ENCODE results near the gene PGAP6. TPM values are rescaled to one million over a fixed set of nuclear protein-coding genes. Genes with fewer than 3 reads are reported as not detected.
A peak's percentile ranks its signal among the peaks of the same experiment; 100 is the strongest.
"Not testable (repeated sequence)": the region's sequence is repeated elsewhere in the genome, so short reads cannot be mapped to it uniquely, and the experiment has no call there.

Gene PGAP6
- total RNA-seq, 2 donors from 2014 or later, result 83.8 to 113 TPM

- Histone ChIP-seq H3K4me1 (peaks cover 23% of the 10 kb centered on the region), H3K27me3 (no peaks in the 10 kb centered on the region), H3K36me3 (replicated peaks in 1 of 2; ENCODE audit: insufficient read depth in 1 of 2, low read depth in 2 of 2) (peaks cover 2 to 6% of the 10 kb centered on the region in 2 donors), H3K4me3 (no peak overlapping the region), H3K9me3 (no peaks in the 10 kb centered on the region), H3K27ac (no peak overlapping the region)
- TF ChIP-seq CTCF (IDR thresholded peaks at IDR 0.05) (no peak), POLR2A (IDR thresholded peaks at IDR 0.05) (no peak)
- ATAC-seq (no peak), DNase-seq (peak in 1 of 4 donors; percentile 37)
- 57 to 62% methylated on average over 17 to 18 of the region's 19 CpGs for WGBS, 2 donors
- intact Hi-C loops (cut with DNase I), result loop anchor here (5.0 kb wide), 1 partner anchor 258 kb away; no protein-coding TSS in a partner anchor
Observed at GRCh38 chr16:364595-365491, 16.9 kb downstream of the PGAP6 start.

GRCh38 chr16:363766-364490 lies 17.9 kb downstream of the PGAP6 start:
- H3K9me3 ChIP-seq, result no peaks in the 10 kb centered on the region
- no peak overlapping the region for H3K4me3 ChIP-seq
- peaks cover 15% of the 10 kb centered on the region for H3K4me1 ChIP-seq
- H3K27ac ChIP-seq, result no peak overlapping the region
- intact Hi-C loops (cut with DNase I), result loop anchor here (5.0 kb wide), 1 partner anchor 257 kb away; no protein-coding TSS in a partner anchor
- H3K36me3 ChIP-seq (replicated peaks in 1 of 2; ENCODE audit: insufficient read depth in 1 of 2, low read depth in 2 of 2), result peaks cover 2 to 6% of the 10 kb centered on the region in 2 donors
- no peaks in the 10 kb centered on the region for H3K27me3 ChIP-seq
- DNase-seq (no peak), ATAC-seq (no peak)
- 41 to 46% methylated on average over 8 to 18 of the region's 24 CpGs for WGBS, 2 donors
- TF ChIP-seq POLR2A (IDR thresholded peaks at IDR 0.05), result no peak

GRCh38 chr16:363110-363765 lies 18.5 kb downstream of the PGAP6 start:
- Histone ChIP-seq H3K27ac (no peak overlapping the region), H3K27me3 (no peaks in the 10 kb centered on the region), H3K4me1 (peaks cover 15% of the 10 kb centered on the region), H3K36me3 (replicated peaks in 1 of 2; ENCODE audit: insufficient read depth in 1 of 2, low read depth in 2 of 2) (peaks cover 2 to 3% of the 10 kb centered on the region in 2 donors), H3K9me3 (no peaks in the 10 kb centered on the region), H3K4me3 (no peak overlapping the region)
- no peak for TF ChIP-seq CTCF (IDR thresholded peaks at IDR 0.05)
- no peak for TF ChIP-seq POLR2A (IDR thresholded peaks at IDR 0.05)
- 58 to 64% methylated on average over 4 to 20 of the region's 20 CpGs for WGBS, 2 donors
- ATAC-seq (no peak), DNase-seq (no peak)
- intact Hi-C loops (cut with DNase I), result loop anchor here (5.0 kb wide), 1 partner anchor 256 kb away; no protein-coding TSS in a partner anchor

GRCh38 chr16:362702-362999 lies 19.1 kb downstream of the PGAP6 start:
- not testable (repeated sequence) for DNase-seq; ATAC-seq; H3K36me3 ChIP-seq (replicated peaks in 1 of 2; ENCODE audit: insufficient read depth in 1 of 2, low read depth in 2 of 2); H3K9me3 ChIP-seq; H3K4me3 ChIP-seq; H3K27me3 ChIP-seq; H3K27ac ChIP-seq
- 52% methylated on average over 7 of the region's 24 CpGs; no CpG with 5 or more reads in 1 of the 2 donors for WGBS, 2 donors
- intact Hi-C loops (cut with DNase I), result loop anchor here (5.0 kb wide), 1 partner anchor 255 kb away; no protein-coding TSS in a partner anchor
- peaks cover 15% of the 10 kb centered on the region for H3K4me1 ChIP-seq

GRCh38 chr16:361872-362701 lies 19.7 kb downstream of the PGAP6 start:
- ATAC-seq, result peak; percentile 95
- intact Hi-C loops (cut with DNase I), result loop anchor here (5.0 kb wide), 1 partner anchor 255 kb away; no protein-coding TSS in a partner anchor
- H3K9me3 ChIP-seq, result no peaks in the 10 kb centered on the region
- H3K4me3 ChIP-seq, result no peak overlapping the region
- TF ChIP-seq POLR2A (IDR thresholded peaks at IDR 0.05) (no peak), CTCF (IDR thresholded peaks at IDR 0.05) (peak; percentile 76 to 94 (median 89))
- WGBS, 2 donors, result 0 to 10% methylated on average over 10 to 29 of the region's 30 CpGs
- peak; percentile 83 to 87 (median 85) for DNase-seq
- H3K36me3 ChIP-seq (replicated peaks in 1 of 2; ENCODE audit: insufficient read depth in 1 of 2, low read depth in 2 of 2), result no peaks in the 10 kb centered on the region
- no peaks in the 10 kb centered on the region for H3K27me3 ChIP-seq
- no peak overlapping the region for H3K27ac ChIP-seq
- peaks cover 15% of the 10 kb centered on the region for H3K4me1 ChIP-seq

All from body of pancreas (tissue), 4 donors.